Measurements from ENCODE around the gene WDR35. TPM values are rescaled to one million over a fixed set of nuclear protein-coding genes. Genes with fewer than 3 reads are reported as not detected.

The WDR35 gene
- total RNA-seq, 4 donors from 2014 or later, result 2.9 to 10.9 (median 6.9) TPM

DNA sequence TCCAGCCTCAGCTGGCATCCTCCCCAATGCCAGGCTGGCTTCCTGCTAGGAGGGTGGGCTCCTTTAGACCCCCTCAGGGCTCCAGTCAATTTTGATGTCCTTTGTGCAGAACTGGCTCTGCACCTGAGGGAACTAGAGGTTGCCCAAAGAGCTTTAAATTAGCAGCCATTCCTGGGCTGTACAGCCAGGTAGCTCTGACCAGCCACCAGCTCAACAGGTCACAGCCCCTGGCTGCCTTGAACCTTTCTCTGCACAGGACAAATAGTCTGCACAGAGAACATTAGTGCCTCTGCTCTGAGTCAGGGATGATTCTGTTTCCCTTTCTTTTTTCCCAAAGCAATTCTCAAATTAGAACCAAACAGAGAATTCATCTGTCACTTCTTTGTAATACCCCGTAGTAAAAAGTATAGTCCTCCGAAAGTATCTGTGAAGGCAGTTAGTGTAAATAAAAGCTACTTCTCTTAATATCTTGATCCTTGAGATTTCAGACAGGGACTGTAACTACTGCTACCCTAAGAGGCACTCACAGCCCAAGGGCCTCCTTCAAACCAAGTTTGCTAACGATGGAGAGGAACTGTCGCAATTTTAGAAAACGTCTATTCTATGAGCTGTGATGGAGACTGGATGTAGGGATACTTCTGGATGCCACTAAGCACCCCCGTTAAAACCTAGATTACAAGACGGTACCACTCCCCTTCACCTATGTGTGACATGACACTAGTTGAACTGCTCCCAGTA, 91.1 kb downstream of the WDR35 start:
- TF ChIP-seq, protein P1, sequence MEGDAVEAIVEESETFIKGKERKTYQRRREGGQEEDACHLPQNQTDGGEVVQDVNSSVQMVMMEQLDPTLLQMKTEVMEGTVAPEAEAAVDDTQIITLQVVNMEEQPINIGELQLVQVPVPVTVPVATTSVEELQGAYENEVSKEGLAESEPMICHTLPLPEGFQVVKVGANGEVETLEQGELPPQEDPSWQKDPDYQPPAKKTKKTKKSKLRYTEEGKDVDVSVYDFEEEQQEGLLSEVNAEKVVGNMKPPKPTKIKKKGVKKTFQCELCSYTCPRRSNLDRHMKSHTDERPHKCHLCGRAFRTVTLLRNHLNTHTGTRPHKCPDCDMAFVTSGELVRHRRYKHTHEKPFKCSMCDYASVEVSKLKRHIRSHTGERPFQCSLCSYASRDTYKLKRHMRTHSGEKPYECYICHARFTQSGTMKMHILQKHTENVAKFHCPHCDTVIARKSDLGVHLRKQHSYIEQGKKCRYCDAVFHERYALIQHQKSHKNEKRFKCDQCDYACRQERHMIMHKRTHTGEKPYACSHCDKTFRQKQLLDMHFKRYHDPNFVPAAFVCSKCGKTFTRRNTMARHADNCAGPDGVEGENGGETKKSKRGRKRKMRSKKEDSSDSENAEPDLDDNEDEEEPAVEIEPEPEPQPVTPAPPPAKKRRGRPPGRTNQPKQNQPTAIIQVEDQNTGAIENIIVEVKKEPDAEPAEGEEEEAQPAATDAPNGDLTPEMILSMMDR (IDR thresholded peaks at IDR 0.05), result no peak
- TF ChIP-seq EP300 (IDR thresholded peaks at IDR 0.05), result no peak
- no peak for TF ChIP-seq POLR2A (IDR thresholded peaks at IDR 0.05)
- TF ChIP-seq POLR2AphosphoS5 (IDR thresholded peaks at IDR 0.05), result no peak
- Histone ChIP-seq H3K4me3 (peak overlapping the region; percentile 8), H3K9me3 (no peaks in the 10 kb centered on the region), H3K27me3 (no peaks in the 10 kb centered on the region), H3K4me1 (peaks cover 48% of the 10 kb centered on the region), H3K36me3 (no peaks in the 10 kb centered on the region), H3K27ac (no peak overlapping the region)
- WGBS, result 76% methylated on average over 7 of the region's 7 CpGs
- DNase-seq (ENCODE audit: low spot score in 2 of 2), result no peak

DNA sequence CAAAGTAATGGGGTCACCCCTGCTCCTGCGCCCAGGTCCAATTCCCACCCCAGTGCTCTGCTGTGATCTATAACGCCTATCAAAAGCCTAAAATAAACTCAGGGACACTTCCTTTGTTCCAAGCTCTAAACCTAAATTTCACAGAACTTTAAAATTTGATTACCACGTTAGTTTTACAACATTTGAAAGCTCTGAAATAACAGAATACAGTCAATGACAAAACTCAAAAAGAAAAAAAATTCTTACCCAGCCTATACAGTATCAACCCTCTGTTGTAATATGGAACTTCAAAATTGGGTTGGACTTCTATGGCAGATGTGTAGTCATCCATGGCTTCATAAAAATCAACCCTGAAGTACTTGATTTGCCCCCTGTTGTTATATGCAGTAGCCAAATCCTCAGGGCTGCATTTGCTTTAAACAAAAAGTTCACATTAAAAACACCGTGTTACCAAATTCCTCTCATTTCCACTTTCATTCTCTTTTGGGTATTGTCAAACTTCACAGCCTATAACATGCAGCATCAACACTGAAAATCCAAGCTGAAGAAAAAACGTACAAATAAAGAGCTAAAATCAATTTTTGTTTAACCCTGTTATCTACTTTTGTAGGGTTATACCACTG, 92.2 kb downstream of the WDR35 start:
- H3K36me3 ChIP-seq, result no peaks in the 10 kb centered on the region
- H3K27me3 ChIP-seq, result no peaks in the 10 kb centered on the region
- WGBS, result 56% methylated on average over 5 of the region's 5 CpGs
- no peak overlapping the region for H3K27ac ChIP-seq
- no peak for DNase-seq (ENCODE audit: low spot score in 2 of 2)
- TF ChIP-seq EP300 (IDR thresholded peaks at IDR 0.05), result no peak
- TF ChIP-seq, protein P1 (IDR thresholded peaks at IDR 0.05), result no peak
- TF ChIP-seq POLR2A (IDR thresholded peaks at IDR 0.05), result no peak
- TF ChIP-seq POLR2AphosphoS5 (IDR thresholded peaks at IDR 0.05), result no peak
- H3K4me3 ChIP-seq, result peak overlapping the region; percentile 8
- H3K4me1 ChIP-seq, result peaks cover 48% of the 10 kb centered on the region
- H3K9me3 ChIP-seq, result no peaks in the 10 kb centered on the region

DNA sequence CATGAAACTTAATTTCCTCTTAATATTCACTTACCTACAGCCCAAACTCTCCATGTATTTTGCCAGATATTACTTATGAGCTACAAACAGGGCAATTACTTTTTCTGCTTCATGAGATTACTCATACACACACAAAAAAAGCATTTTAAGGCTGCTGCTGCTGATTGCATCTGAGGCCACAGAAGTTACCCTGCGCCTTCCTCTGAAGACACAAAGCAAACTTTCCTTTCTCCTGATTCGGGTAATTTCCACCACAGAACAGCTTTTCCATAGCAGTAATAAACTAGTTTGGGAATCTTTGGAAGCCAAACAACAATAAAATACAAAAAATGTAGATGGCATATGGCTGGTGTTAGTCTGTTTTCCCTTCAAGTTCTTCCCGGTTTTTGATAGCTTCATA, 94.4 kb downstream of the WDR35 start:
- DNase-seq (ENCODE audit: low spot score in 2 of 2), result no peak
- Histone ChIP-seq H3K4me3 (no peak overlapping the region), H3K27me3 (no peaks in the 10 kb centered on the region), H3K27ac (no peak overlapping the region), H3K36me3 (no peaks in the 10 kb centered on the region), H3K9me3 (no peaks in the 10 kb centered on the region), H3K4me1 (peaks cover 41% of the 10 kb centered on the region)
- WGBS, result 63% methylated on average over 3 of the region's 3 CpGs
- TF ChIP-seq, protein P1 (IDR thresholded peaks at IDR 0.05), result no peak
- TF ChIP-seq EP300 (IDR thresholded peaks at IDR 0.05) (no peak), POLR2AphosphoS5 (IDR thresholded peaks at IDR 0.05) (no peak), POLR2A (IDR thresholded peaks at IDR 0.05) (no peak)

DNA sequence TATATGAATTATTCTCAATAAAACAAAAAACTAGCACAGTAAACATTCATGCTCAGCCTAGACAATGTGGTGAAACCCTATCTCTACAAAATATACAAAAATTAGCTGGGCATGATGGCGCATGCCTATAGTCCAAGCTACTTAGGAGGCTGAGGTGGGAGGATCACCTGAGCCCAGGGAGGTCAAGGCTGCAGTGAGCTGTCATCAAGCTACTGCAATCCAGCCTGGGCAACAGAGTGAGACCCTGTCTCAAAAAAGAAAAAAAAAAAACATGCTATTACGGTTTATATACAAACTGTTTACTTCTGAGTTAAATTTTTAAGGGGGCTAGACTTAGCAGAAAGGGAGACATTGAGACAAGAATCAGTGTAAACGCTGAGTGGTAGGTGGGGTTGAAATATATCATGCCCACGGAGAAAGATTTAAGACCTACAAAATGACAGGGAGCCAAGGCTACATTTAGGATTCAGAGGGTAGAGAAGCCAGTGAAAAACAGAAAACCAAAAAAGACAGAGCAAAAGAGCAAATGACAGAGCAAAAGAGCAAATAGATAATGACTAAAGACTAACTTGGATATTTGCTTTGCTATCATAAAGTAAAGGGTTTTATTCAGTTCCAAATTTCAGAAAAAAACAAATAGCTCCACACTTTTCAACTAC, 95.6 kb downstream of the WDR35 start:
- Histone ChIP-seq H3K27ac (no peak overlapping the region), H3K9me3 (no peaks in the 10 kb centered on the region), H3K27me3 (no peaks in the 10 kb centered on the region), H3K4me3 (no peak overlapping the region), H3K4me1 (peaks cover 35% of the 10 kb centered on the region), H3K36me3 (no peaks in the 10 kb centered on the region)
- no peak for DNase-seq (ENCODE audit: low spot score in 2 of 2)
- TF ChIP-seq POLR2AphosphoS5 (IDR thresholded peaks at IDR 0.05) (no peak), EP300 (IDR thresholded peaks at IDR 0.05) (no peak), POLR2A (IDR thresholded peaks at IDR 0.05) (no peak)
- TF ChIP-seq, protein P1 (IDR thresholded peaks at IDR 0.05), result no peak
- 83% methylated on average over 4 of the region's 4 CpGs for WGBS

All from suprapubic skin (tissue), 4 donors.